Tibial nerve (tissue), 3 donors: ENCODE results near the gene TMEM187.

Experiments used
- POLR2A ChIP-seq, 2 donors: fragments of 450-650 bp; IDR thresholded peaks; one replicate each; pipeline ENCODE4 v1.6.1; 2017; ENCODE audit warnings: antibody characterized with exemption in 2 of 2, mild to moderate bottlenecking in 2 of 2, moderate library complexity in 2 of 2
- TF ChIP-seq, protein P1 (sequence below), 5 experiments: fragments of 200-600 bp in 3 of 5; fragments of 450-650 bp in 2 of 5; sonication (generic) in 3 of 5; IDR thresholded peaks; one replicate each; pipeline ENCODE4 v1.5.1; 2016 to 2019; ENCODE audit warnings: antibody characterized with exemption in 5 of 5, mild to moderate bottlenecking in 3 of 5, moderate library complexity in 2 of 5

DNA sequence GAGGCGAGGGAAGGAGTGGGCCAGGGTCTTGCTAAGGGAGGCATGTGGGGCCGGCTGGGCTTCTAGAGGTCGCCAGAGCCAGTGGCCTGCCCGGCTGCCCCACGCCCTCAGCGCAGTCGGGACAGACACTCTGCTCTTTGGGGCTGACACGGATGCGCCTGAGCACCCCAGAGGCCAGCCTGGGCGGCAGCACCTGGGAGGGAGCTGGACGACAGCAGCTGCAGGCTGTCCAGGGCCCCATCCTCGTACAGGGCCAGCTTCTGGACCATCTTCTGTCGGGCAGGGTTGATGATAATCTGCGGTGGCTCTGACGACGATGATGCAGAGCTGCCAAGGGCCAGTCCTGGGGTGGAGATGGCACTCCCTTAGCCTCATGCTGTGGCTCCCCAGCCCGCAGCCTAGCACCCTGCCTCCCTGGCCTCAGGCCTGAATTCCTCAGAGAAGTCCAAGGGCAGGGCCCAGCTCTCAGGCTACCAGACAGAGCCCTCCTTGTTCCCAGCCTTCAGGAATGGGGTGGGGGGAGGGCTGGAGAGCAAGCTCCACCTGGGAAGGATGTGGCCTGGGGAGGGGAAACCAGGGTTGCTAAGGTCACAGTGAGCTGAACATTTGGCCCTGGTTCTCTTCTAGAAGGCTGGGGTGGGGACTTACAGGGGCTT, 39.9 kb downstream of the TMEM187 start:
- TF ChIP-seq, protein P1, sequence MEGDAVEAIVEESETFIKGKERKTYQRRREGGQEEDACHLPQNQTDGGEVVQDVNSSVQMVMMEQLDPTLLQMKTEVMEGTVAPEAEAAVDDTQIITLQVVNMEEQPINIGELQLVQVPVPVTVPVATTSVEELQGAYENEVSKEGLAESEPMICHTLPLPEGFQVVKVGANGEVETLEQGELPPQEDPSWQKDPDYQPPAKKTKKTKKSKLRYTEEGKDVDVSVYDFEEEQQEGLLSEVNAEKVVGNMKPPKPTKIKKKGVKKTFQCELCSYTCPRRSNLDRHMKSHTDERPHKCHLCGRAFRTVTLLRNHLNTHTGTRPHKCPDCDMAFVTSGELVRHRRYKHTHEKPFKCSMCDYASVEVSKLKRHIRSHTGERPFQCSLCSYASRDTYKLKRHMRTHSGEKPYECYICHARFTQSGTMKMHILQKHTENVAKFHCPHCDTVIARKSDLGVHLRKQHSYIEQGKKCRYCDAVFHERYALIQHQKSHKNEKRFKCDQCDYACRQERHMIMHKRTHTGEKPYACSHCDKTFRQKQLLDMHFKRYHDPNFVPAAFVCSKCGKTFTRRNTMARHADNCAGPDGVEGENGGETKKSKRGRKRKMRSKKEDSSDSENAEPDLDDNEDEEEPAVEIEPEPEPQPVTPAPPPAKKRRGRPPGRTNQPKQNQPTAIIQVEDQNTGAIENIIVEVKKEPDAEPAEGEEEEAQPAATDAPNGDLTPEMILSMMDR (IDR thresholded peaks at IDR 0.05), result no peak
- no peak for TF ChIP-seq POLR2A (IDR thresholded peaks at IDR 0.05)
